ENCODE measurements around the gene CAPN2. TPM values are rescaled to one million over a fixed set of nuclear protein-coding genes. Genes with fewer than 3 reads are reported as not detected.

Gene CAPN2
- total RNA-seq, 1 donor from 2014 or later: 120 TPM

DNA sequence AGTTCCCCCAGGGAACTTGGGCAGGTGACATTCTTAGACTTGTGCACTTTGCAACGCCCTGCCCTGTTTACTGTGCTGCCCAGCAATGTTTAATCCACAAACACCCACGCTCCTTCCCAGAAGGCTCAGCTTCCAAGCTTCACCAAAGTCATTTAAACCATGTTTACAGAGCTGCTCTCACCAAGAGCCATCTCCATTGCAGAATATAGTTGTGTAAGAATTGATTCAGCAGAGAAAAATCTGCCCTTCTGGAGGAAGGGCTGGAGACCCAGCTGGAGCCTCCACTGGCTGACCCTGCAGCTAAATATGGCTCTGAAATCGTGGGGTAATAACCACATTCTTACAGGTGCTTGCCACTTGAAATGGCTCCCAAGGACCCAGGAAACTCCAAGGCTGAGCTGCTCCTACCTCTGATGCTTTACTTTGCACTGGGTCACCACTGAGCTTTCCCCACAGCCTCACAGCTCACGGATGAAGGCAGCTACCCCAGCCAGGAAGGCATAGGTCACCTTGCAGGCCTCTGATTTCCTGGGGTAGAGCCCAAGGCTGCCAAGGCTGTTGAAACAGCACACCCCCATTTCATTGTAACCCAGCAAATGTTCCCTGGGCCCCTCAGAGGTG, 8.7 kb downstream of the CAPN2 start:
- H3K4me1 Mint-ChIP-seq (ENCODE audit: unreplicated experiment): peaks cover 29% of the 10 kb centered on the region
- DNase-seq (ENCODE audit: extremely low spot score, unreplicated experiment): no peak
- H3K36me3 Mint-ChIP-seq: peaks cover 32% of the 10 kb centered on the region
- H3K9me3 Mint-ChIP-seq: no peaks in the 10 kb centered on the region
- H3K27me3 Mint-ChIP-seq: no peaks in the 10 kb centered on the region
- TF ChIP-seq, protein P1, sequence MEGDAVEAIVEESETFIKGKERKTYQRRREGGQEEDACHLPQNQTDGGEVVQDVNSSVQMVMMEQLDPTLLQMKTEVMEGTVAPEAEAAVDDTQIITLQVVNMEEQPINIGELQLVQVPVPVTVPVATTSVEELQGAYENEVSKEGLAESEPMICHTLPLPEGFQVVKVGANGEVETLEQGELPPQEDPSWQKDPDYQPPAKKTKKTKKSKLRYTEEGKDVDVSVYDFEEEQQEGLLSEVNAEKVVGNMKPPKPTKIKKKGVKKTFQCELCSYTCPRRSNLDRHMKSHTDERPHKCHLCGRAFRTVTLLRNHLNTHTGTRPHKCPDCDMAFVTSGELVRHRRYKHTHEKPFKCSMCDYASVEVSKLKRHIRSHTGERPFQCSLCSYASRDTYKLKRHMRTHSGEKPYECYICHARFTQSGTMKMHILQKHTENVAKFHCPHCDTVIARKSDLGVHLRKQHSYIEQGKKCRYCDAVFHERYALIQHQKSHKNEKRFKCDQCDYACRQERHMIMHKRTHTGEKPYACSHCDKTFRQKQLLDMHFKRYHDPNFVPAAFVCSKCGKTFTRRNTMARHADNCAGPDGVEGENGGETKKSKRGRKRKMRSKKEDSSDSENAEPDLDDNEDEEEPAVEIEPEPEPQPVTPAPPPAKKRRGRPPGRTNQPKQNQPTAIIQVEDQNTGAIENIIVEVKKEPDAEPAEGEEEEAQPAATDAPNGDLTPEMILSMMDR (conservative IDR thresholded peaks at IDR 0.05): no peak
- no peak overlapping the region for H3K4me3 Mint-ChIP-seq
- H3K27ac Mint-ChIP-seq: peak overlapping the region; percentile 64

DNA sequence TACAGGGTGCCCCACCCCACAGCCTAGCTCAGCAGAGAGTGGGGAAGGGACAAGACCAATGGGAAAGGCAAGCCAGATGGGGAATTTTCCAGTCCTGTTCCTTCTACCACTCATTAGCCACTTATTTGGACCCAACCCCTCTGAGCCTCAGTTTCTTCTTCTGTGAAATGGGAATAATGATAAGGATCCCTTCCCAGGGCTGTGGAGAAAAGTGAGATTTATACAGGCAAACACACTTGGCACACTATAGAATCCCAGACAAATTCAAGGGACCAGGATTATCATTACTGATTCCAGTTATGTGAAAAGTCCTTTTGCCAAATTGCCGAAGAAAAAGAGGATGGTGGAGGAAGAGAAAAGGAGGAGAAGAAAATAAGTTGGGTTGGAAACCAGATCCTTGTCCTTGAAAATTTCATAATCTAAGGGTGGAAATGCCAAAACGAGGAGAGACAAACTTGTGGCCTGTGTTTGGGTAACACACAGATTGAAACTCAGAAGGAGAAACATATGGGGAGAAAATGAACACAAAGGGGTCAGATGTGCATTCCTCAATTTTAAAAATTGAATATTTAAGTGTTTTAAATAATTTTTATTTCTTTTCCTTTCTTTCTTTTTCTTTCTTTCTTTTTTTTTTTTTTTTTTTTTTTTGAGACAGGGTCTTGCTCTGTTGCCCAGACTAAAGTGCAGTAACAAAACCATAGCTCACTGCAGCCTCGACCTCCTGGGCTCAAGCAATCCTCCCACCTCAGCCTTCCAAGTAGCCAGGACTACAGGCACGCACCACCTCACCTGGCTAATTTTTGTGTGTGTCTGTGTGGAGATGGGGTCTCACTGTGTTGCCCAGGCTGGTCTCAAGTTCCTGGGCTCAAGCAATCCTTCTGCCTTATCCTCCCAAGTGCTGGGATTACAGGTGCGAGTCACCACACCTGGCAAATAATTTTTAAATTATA, 9.6 kb downstream of the CAPN2 start:
- Mint-ChIP-seq H3K4me3 (no peak overlapping the region), H3K9me3 (no peaks in the 10 kb centered on the region), H3K27ac (no peak overlapping the region), H3K4me1 (ENCODE audit: unreplicated experiment) (peaks cover 31% of the 10 kb centered on the region), H3K36me3 (peaks cover 33% of the 10 kb centered on the region), H3K27me3 (no peaks in the 10 kb centered on the region)
- TF ChIP-seq, protein P1 (conservative IDR thresholded peaks at IDR 0.05): no peak
- no peak for DNase-seq (ENCODE audit: extremely low spot score, unreplicated experiment)

DNA sequence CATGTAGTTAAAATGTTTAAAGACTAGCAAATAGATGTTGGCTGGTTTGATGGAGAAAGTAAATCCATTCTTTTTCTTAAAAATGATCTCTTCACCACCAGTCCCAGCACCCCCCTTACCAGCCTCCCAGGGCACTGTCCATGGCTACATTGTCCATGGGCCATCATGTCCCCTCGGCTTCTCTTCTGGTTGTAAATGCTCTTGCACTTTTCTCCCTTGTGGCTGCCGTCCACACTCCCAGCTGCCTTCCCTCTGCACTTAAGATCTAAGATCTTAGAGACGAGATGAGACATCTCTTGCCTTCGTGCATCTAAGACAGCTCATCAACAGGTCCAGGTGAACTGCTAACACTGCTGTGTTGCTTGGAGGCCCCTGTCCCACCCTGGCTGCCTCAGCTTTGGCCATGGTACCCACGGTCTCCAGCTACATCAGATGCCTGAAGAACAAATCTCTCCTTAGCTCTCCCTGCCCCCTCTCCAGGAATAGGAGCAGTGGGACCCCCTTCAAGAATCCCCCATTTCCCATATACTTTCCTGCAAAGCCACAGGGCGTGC, 11.1 kb downstream of the CAPN2 start:
- DNase-seq (ENCODE audit: extremely low spot score, unreplicated experiment): no peak
- TF ChIP-seq, protein P1 (conservative IDR thresholded peaks at IDR 0.05): no peak
- Mint-ChIP-seq H3K27me3 (no peaks in the 10 kb centered on the region), H3K4me3 (no peak overlapping the region), H3K36me3 (peaks cover 41% of the 10 kb centered on the region), H3K9me3 (no peaks in the 10 kb centered on the region), H3K27ac (no peak overlapping the region), H3K4me1 (ENCODE audit: unreplicated experiment) (peaks cover 31% of the 10 kb centered on the region)

DNA sequence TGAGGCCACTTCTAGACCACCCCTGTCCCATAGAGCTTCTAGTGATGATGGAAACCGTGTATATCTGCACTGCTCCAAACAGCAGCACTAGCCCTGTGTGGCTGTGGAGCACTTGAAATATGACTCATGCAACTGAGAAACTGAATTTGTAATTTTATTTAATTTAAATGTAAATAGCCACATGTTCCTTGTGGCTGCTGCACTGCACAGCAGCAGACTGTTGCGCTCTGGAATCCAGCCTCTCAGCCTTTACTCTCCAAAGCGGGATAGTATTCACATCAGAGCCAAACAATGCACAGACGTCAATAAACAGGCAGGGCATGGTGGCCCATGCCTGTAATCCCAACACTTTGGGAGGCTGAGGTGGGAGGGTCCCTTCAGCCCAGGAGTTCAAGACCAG, 12.0 kb downstream of the CAPN2 start:
- Mint-ChIP-seq H3K9me3 (no peaks in the 10 kb centered on the region), H3K4me3 (no peak overlapping the region), H3K27me3 (no peaks in the 10 kb centered on the region), H3K36me3 (peaks cover 45% of the 10 kb centered on the region), H3K27ac (no peak overlapping the region), H3K4me1 (ENCODE audit: unreplicated experiment) (peaks cover 29% of the 10 kb centered on the region)
- TF ChIP-seq, protein P1 (conservative IDR thresholded peaks at IDR 0.05): no peak
- DNase-seq (ENCODE audit: extremely low spot score, unreplicated experiment): no peak

DNA sequence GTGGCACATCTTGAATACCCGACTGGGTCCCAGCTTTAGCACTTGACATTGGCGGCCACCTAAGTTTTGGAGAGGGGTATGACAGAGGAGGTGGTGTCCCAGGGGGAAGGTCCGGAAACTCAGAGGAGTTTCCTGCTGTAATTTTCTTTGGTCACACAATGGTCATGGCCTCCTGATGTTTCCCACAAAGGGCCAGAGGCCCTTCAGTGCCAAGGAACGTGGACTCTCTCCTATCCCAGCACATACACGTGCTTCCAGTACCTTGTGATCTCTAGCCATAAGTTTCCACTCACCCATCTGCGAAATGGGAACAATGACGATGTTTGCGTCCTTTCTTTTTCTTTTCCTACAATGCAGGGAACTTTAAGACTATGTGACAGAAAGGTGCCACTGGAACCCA, 13.2 kb downstream of the CAPN2 start:
- Mint-ChIP-seq H3K36me3 (peaks cover 44% of the 10 kb centered on the region), H3K4me1 (ENCODE audit: unreplicated experiment) (peaks cover 35% of the 10 kb centered on the region), H3K4me3 (no peak overlapping the region), H3K27me3 (no peaks in the 10 kb centered on the region), H3K27ac (peak overlapping the region; percentile 77), H3K9me3 (no peaks in the 10 kb centered on the region)
- DNase-seq (ENCODE audit: extremely low spot score, unreplicated experiment): no peak
- TF ChIP-seq, protein P1 (conservative IDR thresholded peaks at IDR 0.05): no peak

All from type B pancreatic cell (in vitro differentiated cells).